ENCODE data around the gene PTGES2. TPM values are rescaled to one million over a fixed set of nuclear protein-coding genes. Genes with fewer than 3 reads are reported as not detected.

PTGES2 gene
- total and polyA plus RNA-seq, 9 of the 15 experiments (the other 6 are each of a cell fraction or from before 2014, with no cell fraction given), result 2.4 to 196 (median 90.1) TPM

DNA sequence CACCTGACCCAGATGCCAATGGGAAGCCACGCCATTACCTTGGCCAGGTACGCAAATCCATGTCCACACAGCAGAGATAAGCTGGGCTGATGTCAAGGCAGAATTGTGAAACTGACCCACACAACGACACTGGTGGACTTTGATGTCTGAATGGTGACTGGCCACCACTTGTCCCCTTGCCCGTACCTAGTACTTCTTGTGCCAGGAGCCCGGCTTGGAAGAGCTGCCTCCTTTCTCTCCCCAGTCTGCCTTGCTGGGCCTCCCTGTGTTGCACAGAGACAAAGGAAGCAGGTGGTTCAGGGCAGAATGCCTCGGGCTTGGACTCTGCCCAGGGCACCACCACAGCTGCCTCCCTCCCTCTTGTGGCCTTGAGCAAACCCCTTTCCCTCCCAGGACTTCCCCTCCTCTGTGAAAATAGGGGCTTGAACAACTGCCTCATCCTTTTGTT lies 23.3 kb downstream of the PTGES2 start:
- H3K4me2 ChIP-seq (ENCODE audit: insufficient read depth, low read length), result no peak overlapping the region
- intact Hi-C loops (cut with micrococcal nuclease), result no loop called here
- BruUV-seq (replicated peaks), result no TSS peak
- H3K9me1 ChIP-seq (ENCODE audit: control insufficient read depth, insufficient read depth, low read length), result no peaks in the 10 kb centered on the region
- ATAC-seq (no peak), FAIRE-seq (no peak), DNase-seq (ENCODE audit: extremely low read depth in 1 of 4, low spot score in 3 of 4) (no peak)
- no peaks in the 10 kb centered on the region for H3K27me3 ChIP-seq (ENCODE audit: control insufficient read depth in 2 of 2, insufficient read depth in 2 of 2, low read length in 2 of 2)
- WGBS (ENCODE audit: insufficient coverage, low coverage, missing lambda C conversion rate), result 93% methylated on average over 6 of the region's 6 CpGs
- H3K4me3 ChIP-seq, result no peak overlapping the region
- H3K9me3 ChIP-seq (replicated peaks; ENCODE audit: control insufficient read depth, insufficient read depth, low read depth, low read length), result no peaks in the 10 kb centered on the region
- in situ Hi-C loops (cut with MboI), result no loop called here
- CTCF ChIA-PET (ENCODE audit: low intra/inter-chr PET ratio), result no interaction called here
- H3K79me2 ChIP-seq (ENCODE audit: control insufficient read depth, insufficient read depth, low read length), result peaks cover 29% of the 10 kb centered on the region
- H3K27ac ChIP-seq (ENCODE audit: extremely low read depth, low read depth, low read length), result no peak overlapping the region; the same call in 2 of the 3 replicates
- no peak overlapping the region for H3K9ac ChIP-seq (ENCODE audit: insufficient read depth in 1 of 2, low read depth in 2 of 2, low read length in 2 of 2)
- 0 out of 2 replicates have a peak, but pooled peaks cover 6% of the 10 kb centered on the region for H4K20me1 ChIP-seq (replicated peaks; ENCODE audit: control insufficient read depth, insufficient read depth, low read length)
- peaks cover 20 to 71% of the 10 kb centered on the region in 2 experiments; a peak in 4 of 5 replicates for H3K4me1 ChIP-seq (replicated peaks in 1 of 2; ENCODE audit: control insufficient read depth in 2 of 2, insufficient read depth in 2 of 2, low read length in 2 of 2)
- no peak for TF ChIP-seq SRSF3 (IDR thresholded peaks at IDR 0.05; ENCODE audit: insufficient read depth, low read length)
- TF ChIP-seq PPARD (CRISPR knock-in tag; IDR thresholded peaks at IDR 0.05), result no peak
- peak; percentile 11; the same call in 1 of the 2 replicates for TF ChIP-seq CREM (IDR thresholded peaks at IDR 0.05; ENCODE audit: low read depth)
- H3K36me3 ChIP-seq (ENCODE audit: control insufficient read depth, insufficient read depth, low read length), result peaks cover 93% of the 10 kb centered on the region
- POLR2A ChIA-PET, result interaction anchor here (0.8 to 1.5 kb wide), 2 partner anchors 10 to 178 kb away, joined by 3 read pairs; no protein-coding TSS in a partner anchor
- no peak overlapping the region for H2AFZ ChIP-seq (ENCODE audit: low read depth, low read length)

DNA sequence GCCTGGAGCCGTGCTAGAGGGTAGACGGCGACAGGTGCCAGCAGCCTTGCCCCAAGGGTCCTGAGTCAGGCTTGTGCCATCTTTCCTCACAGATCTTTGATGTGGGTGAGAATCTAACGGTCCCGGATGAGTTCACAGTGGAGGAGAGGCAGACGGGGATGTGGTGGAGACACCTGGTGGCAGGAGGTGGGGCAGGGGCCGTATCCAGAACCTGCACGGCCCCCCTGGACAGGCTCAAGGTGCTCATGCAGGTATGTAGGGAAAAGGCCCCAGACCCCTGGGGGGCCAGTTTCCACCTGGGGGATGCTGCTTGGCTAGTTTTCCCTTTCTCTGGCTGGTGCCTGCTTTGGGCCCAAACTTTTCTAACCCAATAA lies 24.0 kb downstream of the PTGES2 start:
- intact Hi-C loops (cut with micrococcal nuclease), result no loop called here
- Histone ChIP-seq H4K20me1 (replicated peaks; ENCODE audit: control insufficient read depth, insufficient read depth, low read length) (0 out of 2 replicates have a peak, but pooled peaks cover 10% of the 10 kb centered on the region), H3K79me2 (ENCODE audit: control insufficient read depth, insufficient read depth, low read length) (peaks cover 35% of the 10 kb centered on the region), H3K9ac (ENCODE audit: insufficient read depth in 1 of 2, low read depth in 2 of 2, low read length in 2 of 2) (no peak overlapping the region; a peak in 1 of 4 replicates), H3K36me3 (ENCODE audit: control insufficient read depth, insufficient read depth, low read length) (peaks cover 94% of the 10 kb centered on the region), H3K27ac (ENCODE audit: extremely low read depth, low read depth, low read length) (no peak overlapping the region), H3K4me3 (no peak overlapping the region), H3K9me3 (replicated peaks; ENCODE audit: control insufficient read depth, insufficient read depth, low read depth, low read length) (no peaks in the 10 kb centered on the region), H3K9me1 (ENCODE audit: control insufficient read depth, insufficient read depth, low read length) (no peaks in the 10 kb centered on the region), H3K4me2 (ENCODE audit: insufficient read depth, low read length) (no peak overlapping the region), H2AFZ (ENCODE audit: low read depth, low read length) (no peak overlapping the region), H3K27me3 (ENCODE audit: control insufficient read depth in 2 of 2, insufficient read depth in 2 of 2, low read length in 2 of 2) (no peaks in the 10 kb centered on the region), H3K4me1 (replicated peaks in 1 of 2; ENCODE audit: control insufficient read depth in 2 of 2, insufficient read depth in 2 of 2, low read length in 2 of 2) (peaks cover 23 to 71% of the 10 kb centered on the region in 2 experiments; a peak in 4 of 5 replicates)
- ChIA-PET POLR2A (interaction anchor here (0.8 to 1.5 kb wide), 3 partner anchors 8 to 10 kb away, joined by 3 read pairs; no protein-coding TSS in a partner anchor), CTCF (ENCODE audit: low intra/inter-chr PET ratio) (no interaction called here)
- FAIRE-seq, result no peak
- DNase-seq (ENCODE audit: extremely low read depth in 1 of 4, low spot score in 3 of 4), result no peak
- no peak for ATAC-seq
- in situ Hi-C loops (cut with MboI), result no loop called here
- WGBS (ENCODE audit: insufficient coverage, low coverage, missing lambda C conversion rate), result 85% methylated on average over 7 of the region's 8 CpGs
- no TSS peak for BruUV-seq (replicated peaks)
- TF ChIP-seq SPI1 (IDR thresholded peaks at IDR 0.05; ENCODE audit: borderline replicate concordance, low read depth, low read length), result no peak
- TF ChIP-seq CTCF (IDR thresholded peaks at IDR 0.05 in 2 of 3, conservative IDR thresholded peaks at IDR 0.05 in 1 of 3; ENCODE audit: insufficient read depth in 2 of 3, low read depth in 1 of 3, low read length in 3 of 3), result peak; percentile 12 to 27 (median 15); a peak in 1 of 6 replicates
- TF ChIP-seq SREBF2 (CRISPR knock-in tag; IDR thresholded peaks at IDR 0.05), result no peak
- no peak for TF ChIP-seq BCLAF1 (IDR thresholded peaks at IDR 0.05; ENCODE audit: borderline replicate concordance in 1 of 2, control insufficient read depth in 1 of 2, low read depth in 2 of 2, low read length in 1 of 2)
- peak in 1 of 2 experiments; percentile 24; a peak in 1 of 4 replicates for TF ChIP-seq SRF (CRISPR knock-in tag; IDR thresholded peaks at IDR 0.05)
- no peak for TF ChIP-seq HDAC6 (IDR thresholded peaks at IDR 0.05; ENCODE audit: low read depth, low read length)
